Jurkat, Clone E6-1 (cell line): ENCODE measurements around the gene NUF2.
"Not testable (repeated sequence)": the region's sequence is repeated elsewhere in the genome, so short reads cannot be mapped to it uniquely, and the experiment has no call there.

Experiments used
- DNase-seq: peaks from one replicate; pipeline ENCODE4 v3.0.0-alpha.2; 2011; ENCODE audit warnings: low read depth, low spot score
- H3K4me3 ChIP-seq: 2 replicates; pipeline ENCODE4 v1.5.1; 2011; ENCODE audit warnings: mild to moderate bottlenecking, low read length, control low read depth, moderate library complexity

The NUF2 gene

GRCh38 chr1:163320891-163321290 lies 863 bp upstream of the NUF2 start:
- peak overlapping the region; percentile 95 for H3K4me3 ChIP-seq
- DNase-seq, result no peak

GRCh38 chr1:163323339-163323738 lies 1.6 kb downstream of the NUF2 start:
- H3K4me3 ChIP-seq, result peak overlapping the region; percentile 95

GRCh38 chr1:163331116-163331515 lies 9.4 kb downstream of the NUF2 start:
- no peak overlapping the region for H3K4me3 ChIP-seq
- no peak for DNase-seq

More at GRCh38 chr1:163323339-163323738, 1.6 kb downstream of the NUF2 start:
- DNase-seq, result not testable (repeated sequence)

GRCh38 chr1:163335216-163335615 lies 13.5 kb downstream of the NUF2 start:
- H3K4me3 ChIP-seq, result no peak overlapping the region
- DNase-seq, result no peak

DNA sequence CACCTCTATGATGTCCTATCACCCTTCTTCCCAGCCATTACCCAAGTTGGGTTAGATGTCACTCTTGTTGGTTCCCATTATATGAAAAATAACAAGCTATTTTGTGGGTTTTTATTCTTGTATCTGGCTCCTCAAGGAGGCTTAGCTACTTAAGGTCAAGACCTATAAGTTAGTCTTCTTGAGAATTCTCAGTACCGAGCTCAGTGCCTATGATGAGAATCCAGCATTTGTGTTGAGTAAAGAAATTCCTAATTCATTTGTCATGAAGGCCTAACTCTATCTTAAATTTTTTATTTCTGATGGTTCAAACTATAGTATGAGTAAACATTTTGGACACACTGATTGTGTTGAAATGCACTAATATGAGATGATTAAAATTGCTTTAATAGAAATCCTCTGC lies 15.9 kb downstream of the NUF2 start:
- DNase-seq, result no peak
- H3K4me3 ChIP-seq, result no peak overlapping the region

DNA sequence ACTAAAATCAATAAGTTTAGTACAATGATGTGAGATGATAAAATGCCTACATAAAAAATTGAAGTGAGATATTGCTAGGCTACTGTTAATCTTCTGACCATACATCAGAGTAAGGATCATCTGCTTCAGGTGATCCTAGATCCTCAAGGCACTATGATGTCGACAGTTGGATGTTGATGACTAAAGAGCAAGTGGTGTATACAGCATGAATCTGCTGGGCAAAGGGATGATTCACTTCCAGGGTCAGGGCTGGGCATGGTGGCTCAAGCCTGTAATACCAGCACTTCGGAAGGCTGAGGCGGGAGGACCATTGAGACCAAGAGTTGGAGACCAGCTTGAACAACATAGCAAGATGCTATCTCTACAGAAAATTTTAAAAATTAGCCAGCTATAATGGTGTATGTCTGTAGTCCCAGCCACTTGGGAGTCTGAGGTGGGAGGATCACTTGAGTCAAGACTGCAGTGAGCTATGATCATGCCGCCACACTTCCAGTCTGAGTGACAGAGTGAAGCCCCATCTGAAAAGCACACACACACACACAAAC lies 24.6 kb downstream of the NUF2 start:
- no peak for DNase-seq
- no peak overlapping the region for H3K4me3 ChIP-seq

DNA sequence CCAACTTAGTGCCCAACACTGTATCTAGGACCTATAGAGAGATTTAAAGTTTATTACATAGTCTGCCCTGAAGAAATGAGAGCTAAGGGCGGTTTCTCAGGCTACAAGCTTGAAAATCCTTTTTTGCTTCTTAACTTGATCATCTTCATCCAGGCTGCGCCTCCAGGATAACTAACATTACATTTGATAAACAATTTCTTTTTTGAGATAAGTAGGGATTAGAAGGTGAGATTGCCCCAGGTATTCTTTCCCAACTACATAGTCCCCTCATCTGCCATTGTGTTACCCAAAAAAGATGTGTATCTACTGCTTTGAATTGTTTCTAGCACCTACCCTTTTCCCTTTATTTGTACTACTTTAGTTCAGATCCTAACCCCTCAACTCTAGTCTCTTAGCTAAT lies 25.4 kb downstream of the NUF2 start:
- no peak overlapping the region for H3K4me3 ChIP-seq
- no peak for DNase-seq

- DNase-seq, result no peak
- H3K4me3 ChIP-seq, result no peak overlapping the region
Observed at GRCh38 chr1:163351912-163352311, 30.2 kb downstream of the NUF2 start.

- DNase-seq, result no peak
- no peak overlapping the region for H3K4me3 ChIP-seq
Observed at GRCh38 chr1:163357378-163357777, 35.6 kb downstream of the NUF2 start.

- not testable (repeated sequence) for H3K4me3 ChIP-seq, DNase-seq
Observed at GRCh38 chr1:163358172-163358571, 36.4 kb downstream of the NUF2 start.

DNA sequence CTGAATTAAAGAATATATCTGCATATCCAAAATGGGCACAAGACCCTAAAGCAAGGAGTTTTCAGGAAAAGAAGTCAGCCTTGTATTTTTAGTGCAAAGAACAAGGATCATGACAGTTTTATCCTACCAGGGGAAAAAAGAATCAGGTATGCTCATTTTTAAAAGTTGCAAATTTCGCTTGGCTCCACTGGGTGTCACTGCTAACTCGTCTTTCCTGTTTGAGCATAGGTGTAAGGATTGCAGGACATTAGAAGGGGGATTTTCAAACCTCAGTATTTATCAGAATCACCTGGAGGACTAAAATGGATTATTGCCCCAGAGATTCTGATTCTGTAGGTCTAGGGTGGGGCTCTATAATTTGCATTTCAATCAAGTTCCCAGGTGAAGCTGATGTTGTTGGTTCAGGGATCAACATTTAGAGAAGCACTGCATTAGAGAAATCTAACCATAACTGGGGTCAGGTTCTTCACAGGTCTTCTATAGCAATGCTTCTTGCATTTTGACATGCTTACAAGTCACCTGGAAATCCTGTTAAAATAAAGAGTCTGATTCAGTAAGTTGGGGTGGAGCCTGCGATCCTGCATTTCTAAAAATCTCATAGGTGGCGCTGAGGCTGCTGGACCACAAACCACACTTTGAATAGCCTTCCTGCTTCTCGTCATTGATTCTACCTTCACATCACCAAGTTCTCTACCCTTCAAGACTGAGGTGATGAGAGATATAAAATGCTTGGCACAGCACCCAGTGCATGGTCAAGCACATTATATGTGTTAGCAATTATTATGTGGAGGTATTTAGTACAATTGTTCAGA lies 39.6 kb downstream of the NUF2 start:
- no peak overlapping the region for H3K4me3 ChIP-seq
- DNase-seq, result peak; percentile 9

DNA sequence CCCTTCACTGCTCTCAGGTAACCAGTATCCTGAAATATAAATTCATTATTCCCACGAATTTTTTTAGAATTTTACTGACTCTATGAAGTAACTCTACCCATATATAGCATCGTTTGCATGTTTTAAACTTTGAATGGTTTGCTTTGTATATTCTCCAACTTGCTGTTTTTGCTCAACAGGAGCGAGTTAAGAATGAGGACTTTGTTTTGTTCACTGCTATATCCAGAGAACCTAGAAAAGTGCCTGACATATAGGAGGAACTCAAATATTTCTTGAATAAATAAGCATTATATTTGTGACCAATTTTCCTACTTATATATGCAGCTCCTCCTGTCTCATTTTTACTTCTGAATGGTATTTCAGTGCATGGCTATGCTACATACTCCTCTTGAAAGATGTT lies 43.4 kb downstream of the NUF2 start:
- no peak for DNase-seq
- no peak overlapping the region for H3K4me3 ChIP-seq

- H3K4me3 ChIP-seq, result no peak overlapping the region
- DNase-seq, result no peak
Observed at GRCh38 chr1:163366555-163366954, 44.8 kb downstream of the NUF2 start.

GRCh38 chr1:163367721-163368120 lies 46.0 kb downstream of the NUF2 start:
- DNase-seq, result no peak
- no peak overlapping the region for H3K4me3 ChIP-seq

- no peak overlapping the region for H3K4me3 ChIP-seq
- no peak for DNase-seq
Observed at GRCh38 chr1:163372576-163372975, 50.8 kb downstream of the NUF2 start.

- no peak overlapping the region for H3K4me3 ChIP-seq
Observed at GRCh38 chr1:163378554-163378953, 56.8 kb downstream of the NUF2 start.

GRCh38 chr1:163379801-163380200 lies 58.0 kb downstream of the NUF2 start:
- DNase-seq, result no peak
- no peak overlapping the region for H3K4me3 ChIP-seq

More at GRCh38 chr1:163378554-163378953, 56.8 kb downstream of the NUF2 start:
- no peak for DNase-seq

GRCh38 chr1:163381487-163382184 lies 59.9 kb downstream of the NUF2 start:
- DNase-seq, result no peak
- no peak overlapping the region for H3K4me3 ChIP-seq

DNA sequence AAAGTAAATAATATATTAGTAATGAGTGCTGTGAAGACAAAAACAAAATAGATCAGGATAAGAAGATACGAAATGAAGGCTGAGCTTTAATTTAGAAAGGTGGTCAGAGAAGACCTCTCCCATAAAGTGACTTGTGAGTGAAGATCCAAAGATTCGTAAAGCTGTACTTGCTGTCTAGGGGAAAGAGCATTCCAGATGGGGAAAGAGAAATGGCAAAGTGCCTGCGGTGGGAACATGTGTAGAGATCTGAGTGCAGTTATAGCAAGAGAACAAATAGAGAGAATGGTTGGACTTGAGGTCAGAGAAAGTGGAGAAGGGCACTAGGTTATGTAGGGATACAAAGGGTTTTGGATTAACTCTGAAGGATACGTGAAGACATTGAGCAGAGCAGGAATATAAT lies 60.6 kb downstream of the NUF2 start:
- no peak overlapping the region for H3K4me3 ChIP-seq
- no peak for DNase-seq

- H3K4me3 ChIP-seq, result no peak overlapping the region
- DNase-seq, result no peak
Observed at GRCh38 chr1:163387146-163387545, 65.4 kb downstream of the NUF2 start.
